ENCODE measurements around the gene AUTS2. TPM values are rescaled to one million over a fixed set of nuclear protein-coding genes. Genes with fewer than 3 reads are reported as not detected.
A peak's percentile ranks its signal among the peaks of the same experiment; 100 is the strongest.

The AUTS2 gene
- total and polyA plus RNA-seq, 10 of the 15 experiments (the other 5 are each of a cell fraction or from before 2014, with no cell fraction given): 6.4 to 55.6 (median 21.6) TPM

- peak overlapping the region; percentile 89 for H3K4me2 ChIP-seq (ENCODE audit: control insufficient read depth, insufficient read depth)
- DNase-seq (ENCODE audit: low read depth, low spot score): peak; percentile 98
- TF ChIP-seq MYC (IDR thresholded peaks at IDR 0.05; ENCODE audit: insufficient read depth, insufficient read length, insufficient replicate concordance, low read length, severe bottlenecking) (no peak), IRF3 (IDR thresholded peaks at IDR 0.05) (no peak), BCL3 (IDR thresholded peaks at IDR 0.05; ENCODE audit: borderline replicate concordance, insufficient read depth, low read depth, low read length, poor library complexity, severe bottlenecking) (peak; percentile 69), FOXM1 (IDR thresholded peaks at IDR 0.05; ENCODE audit: low read depth, low read length) (peak; percentile 90), EGR1 (IDR thresholded peaks at IDR 0.05; ENCODE audit: borderline replicate concordance in 1 of 2, low read depth in 2 of 2, low read length in 2 of 2) (no peak), RELA (IDR thresholded peaks at IDR 0.05; ENCODE audit: borderline replicate concordance, partially characterized antibody) (peak; percentile 76), CREB1 (IDR thresholded peaks at IDR 0.05; ENCODE audit: low read depth) (peak; percentile 58), PML (IDR thresholded peaks at IDR 0.05; ENCODE audit: low read length) (peak; percentile 61), MEF2A (IDR thresholded peaks at IDR 0.05; ENCODE audit: insufficient read depth, low read depth, low read length) (0 out of 2 replicates have a peak, but pooled peaks have one; percentile 48), HCFC1 (IDR thresholded peaks at IDR 0.05; ENCODE audit: low read length) (no peak), MXI1 (IDR thresholded peaks at IDR 0.05; ENCODE audit: low read depth, low read length) (peak; percentile 61; the same call in 1 of the 2 replicates), TARDBP (IDR thresholded peaks at IDR 0.05; ENCODE audit: borderline replicate concordance) (no peak)
- TF ChIP-seq, protein P1, sequence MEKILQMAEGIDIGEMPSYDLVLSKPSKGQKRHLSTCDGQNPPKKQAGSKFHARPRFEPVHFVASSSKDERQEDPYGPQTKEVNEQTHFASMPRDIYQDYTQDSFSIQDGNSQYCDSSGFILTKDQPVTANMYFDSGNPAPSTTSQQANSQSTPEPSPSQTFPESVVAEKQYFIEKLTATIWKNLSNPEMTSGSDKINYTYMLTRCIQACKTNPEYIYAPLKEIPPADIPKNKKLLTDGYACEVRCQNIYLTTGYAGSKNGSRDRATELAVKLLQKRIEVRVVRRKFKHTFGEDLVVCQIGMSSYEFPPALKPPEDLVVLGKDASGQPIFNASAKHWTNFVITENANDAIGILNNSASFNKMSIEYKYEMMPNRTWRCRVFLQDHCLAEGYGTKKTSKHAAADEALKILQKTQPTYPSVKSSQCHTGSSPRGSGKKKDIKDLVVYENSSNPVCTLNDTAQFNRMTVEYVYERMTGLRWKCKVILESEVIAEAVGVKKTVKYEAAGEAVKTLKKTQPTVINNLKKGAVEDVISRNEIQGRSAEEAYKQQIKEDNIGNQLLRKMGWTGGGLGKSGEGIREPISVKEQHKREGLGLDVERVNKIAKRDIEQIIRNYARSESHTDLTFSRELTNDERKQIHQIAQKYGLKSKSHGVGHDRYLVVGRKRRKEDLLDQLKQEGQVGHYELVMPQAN (conservative IDR thresholded peaks at IDR 0.05): no peak
Measured at GRCh38 chr7:70763961-70764691, 1165.9 kb downstream of the AUTS2 start.

More at GRCh38 chr7:70763961-70764691, 1165.9 kb downstream of the AUTS2 start:
- FAIRE-seq (peak; percentile 78), ATAC-seq (peak; percentile 88)
- Histone ChIP-seq H4K20me1 (ENCODE audit: control insufficient read depth, insufficient read depth) (no peaks in the 10 kb centered on the region), H3K79me2 (ENCODE audit: control insufficient read depth, insufficient read depth, low read length) (peaks cover 57% of the 10 kb centered on the region), H3K27ac (ENCODE audit: control insufficient read depth, insufficient read depth) (peak overlapping the region; percentile 98), H3K27me3 (replicated peaks in 1 of 2; ENCODE audit: control insufficient read depth in 2 of 2, insufficient read depth in 2 of 2, low read length in 1 of 2) (no peaks in the 10 kb centered on the region), H3K36me3 (ENCODE audit: control insufficient read depth in 2 of 2, insufficient read depth in 2 of 2, low read length in 1 of 2) (peaks cover 12 to 21% of the 10 kb centered on the region in 2 experiments; a peak in 3 of 4 replicates), H3K9ac (ENCODE audit: control insufficient read depth, insufficient read depth, low read length) (peak overlapping the region; percentile 84), H3K9me3 (replicated peaks; ENCODE audit: control insufficient read depth, insufficient read depth, low read length) (no peaks in the 10 kb centered on the region), H2AFZ (ENCODE audit: control insufficient read depth, low read depth, low read length) (no peak overlapping the region; the same call in 1 of the 2 replicates), H3K4me1 (ENCODE audit: control insufficient read depth, insufficient read depth, low read length) (peaks cover 43% of the 10 kb centered on the region), H3K4me3 (peak overlapping the region; percentile 54)
- no TSS peak for BruUV-seq (replicated peaks)
- RAD21 ChIA-PET (ENCODE audit: unreplicated experiment): interaction anchor here (0.6 to 7.1 kb wide), 17 partner anchors 12 to 940 kb away, joined by 3 to 53 read pairs (median 5); no protein-coding TSS in a partner anchor
- CTCF ChIA-PET: interaction anchor here (0.9 to 3.2 kb wide), 7 partner anchors 10 to 53 kb away, joined by 3 to 22 read pairs (median 7); no protein-coding TSS in a partner anchor
- POLR2A ChIA-PET: interaction anchor here (0.6 to 2.8 kb wide), 13 partner anchors 11 to 96 kb away, joined by 3 to 12 read pairs (median 4); no protein-coding TSS in a partner anchor
- 2% methylated on average over 17 of the region's 17 CpGs for WGBS (ENCODE audit: insufficient coverage, insufficient replicate concordance, low lambda C conversion rate, missing lambda C conversion rate)
- in situ Hi-C loops (cut with MboI): loop anchor here (5.0 kb wide), 1 partner anchor 37 kb away; no protein-coding TSS in a partner anchor
- intact Hi-C loops (cut with micrococcal nuclease; ENCODE audit: unreplicated experiment): loop anchor here (1.0 to 10.0 kb wide), 2 partner anchors 37 to 959 kb away; no protein-coding TSS in a partner anchor
- SMC1A ChIA-PET (ENCODE audit: uncharacterized antibody, unreplicated experiment): interaction anchor here (0.6 to 10.1 kb wide), 15 partner anchors 11 to 118 kb away, joined by 3 to 114 read pairs (median 5); no protein-coding TSS in a partner anchor

All from GM12878 (cell line).